Epithelial cell of proximal tubule (primary cell): ENCODE data around the gene PIEZO2. TPM values are rescaled to one million over a fixed set of nuclear protein-coding genes. Genes with fewer than 3 reads are reported as not detected.
"Not testable (repeated sequence)": the region's sequence is repeated elsewhere in the genome, so short reads cannot be mapped to it uniquely, and the experiment has no call there.

Experiments
- DNase-seq: peaks from one replicate; pipeline ENCODE4 v3.0.0-alpha.2; 2011; ENCODE audit warnings: low read depth
- H3K4me3 ChIP-seq: 2 replicates; pipeline ENCODE4 v1.5.1; 2011; ENCODE audit warnings: low read depth, mild to moderate bottlenecking, low read length
- CTCF ChIP-seq: conservative IDR thresholded peaks from 2 replicates; pipeline ENCODE4 v1.5.1; 2012; ENCODE audit warnings: low read depth, mild to moderate bottlenecking, low read length
- total RNA-seq: library from RNA; depleted of rRNA; stranded (reverse); fragments of >200 nt; gene quantifications from 2 replicates; pipeline ENCODE4 v1.2.3, GENCODE V29; 2015

The PIEZO2 gene
- total RNA-seq, 1 donor from 2014 or later, result 7.5 TPM

- TF ChIP-seq CTCF, result no peak
- no peak overlapping the region for H3K4me3 ChIP-seq
- DNase-seq, result no peak
Measured at GRCh38 chr18:10937743-10938640, 211.4 kb downstream of the PIEZO2 start.

- no peak for DNase-seq
- no peak overlapping the region for H3K4me3 ChIP-seq
- TF ChIP-seq CTCF, result no peak
Measured at GRCh38 chr18:10936176-10937053, 213.0 kb downstream of the PIEZO2 start.

GRCh38 chr18:10935588-10935987 is 213.8 kb downstream of the PIEZO2 start:
- DNase-seq, result no peak
- no peak for TF ChIP-seq CTCF

GRCh38 chr18:10933648-10934047 is 215.7 kb downstream of the PIEZO2 start:
- H3K4me3 ChIP-seq, DNase-seq: not testable (repeated sequence)

More at GRCh38 chr18:10935588-10935987, 213.8 kb downstream of the PIEZO2 start:
- no peak overlapping the region for H3K4me3 ChIP-seq

- no peak overlapping the region for H3K4me3 ChIP-seq
- DNase-seq, result no peak
- TF ChIP-seq CTCF, result no peak
Measured at GRCh38 chr18:10930076-10930475, 219.3 kb downstream of the PIEZO2 start.

GRCh38 chr18:10928772-10929373 is 220.5 kb downstream of the PIEZO2 start:
- TF ChIP-seq CTCF, result no peak
- H3K4me3 ChIP-seq, result no peak overlapping the region
- DNase-seq, result no peak
